Kidney (tissue), 14 donors: ENCODE measurements around the gene RUBCNL. TPM values are rescaled to one million over a fixed set of nuclear protein-coding genes. Genes with fewer than 3 reads are reported as not detected.

Source experiments
- DNase-seq, 5 donors: peaks; one replicate each; pipeline ENCODE4 v3.0.0-alpha.2; 2013 to 2020
- FAIRE-seq: peaks from 2 replicates; lab custom pipeline; 2012; peaks lifted over from hg19 to GRCh38; lab: Jason Lieb, UNC
- H3K27ac ChIP-seq, 2 donors: one replicate each; pipeline ENCODE4 v1.7.0; 2013; ENCODE audit warnings: low read depth in 2 of 2, low read length in 2 of 2, inconsistent platforms in 1 of 2
- H3K27me3 ChIP-seq: one replicate; pipeline ENCODE4 v1.7.1; 2013; ENCODE audit warnings: low read length, inconsistent platforms; ENCODE audit not compliant: control insufficient read depth, insufficient read depth
- H3K36me3 ChIP-seq, 3 donors: one replicate each; pipeline versions ENCODE4 v1.7.0 to v1.7.1; 2013; ENCODE audit warnings: low read length in 3 of 3, control low read depth in 1 of 3, inconsistent platforms in 1 of 3; ENCODE audit not compliant: insufficient read depth in 3 of 3, control insufficient read depth in 2 of 3
- H3K4me1 ChIP-seq, 3 donors: one replicate each; pipeline versions ENCODE4 v1.7.0 to v1.7.1; 2013; ENCODE audit warnings: low read length in 3 of 3, inconsistent platforms in 1 of 3, low read depth in 1 of 3; ENCODE audit not compliant: control insufficient read depth in 2 of 3, insufficient read depth in 2 of 3
- H3K4me3 ChIP-seq, 3 donors: one replicate each; pipeline versions ENCODE4 v1.7.0 to v1.8.1; 2013; ENCODE audit warnings: low read length in 3 of 3, control low read depth in 1 of 3, inconsistent platforms in 1 of 3
- H3K9ac ChIP-seq, 3 donors: one replicate each; pipeline versions ENCODE4 v1.7.0 to v1.7.1; 2013; ENCODE audit warnings: low read length in 3 of 3, control low read depth in 1 of 3, inconsistent platforms in 1 of 3
- H3K9me3 ChIP-seq, 3 donors: one replicate each; pipeline versions ENCODE4 v1.7.0 to v1.7.1; 2013; ENCODE audit warnings: low read length in 3 of 3, control low read depth in 1 of 3, inconsistent platforms in 1 of 3; ENCODE audit not compliant: control insufficient read depth in 2 of 3, insufficient read depth in 1 of 3
- intact Hi-C: fragments of 100-400 bp; cut with DNase I; formaldehyde crosslinking; loops from one replicate; pipeline ENCODE4 v1.11.1; 2022
- polyA plus RNA-seq: library from polyadenylated mRNA; stranded (reverse); fragments of 350-450 nt; fragmentation: Illumina TruSeq; extraction: RNeasy Lipid Tissue Mini Kit (QIAGEN cat#74804); gene quantifications from one replicate; pipeline ENCODE4 v1.2.3, GENCODE V29; 2014; ENCODE audit warnings: low read depth, low replicate concordance; ENCODE audit not compliant: insufficient read depth
- total RNA-seq: library from RNA; stranded (reverse); fragmentation: NEBNext Ultra II Directional; extraction: Animal tissue kit (Norgen Biotek cat#: 25700); gene quantifications from one replicate; pipeline ENCODE4 v1.2.1, GENCODE V29; 2021
- TF ChIP-seq, protein P1 (sequence below): IDR thresholded peaks from 3 replicates; pipeline ENCODE4 v1.5.1; 2012; ENCODE audit warnings: mild to moderate bottlenecking, moderate library complexity, borderline replicate concordance; ENCODE audit not compliant: insufficient read depth; ENCODE audit errors: extremely low read depth
- donor health status: control.
- donor health status: control.
- donor health status: control.
- donor health status: control.
- donor health status: control.
- donor health status: DM: yes; HTN: yes; CAD: no.
- donor health status: Normal renal cell carcinoma (clear cell type).

RUBCNL gene
- total and polyA plus RNA-seq, 2 donors from 2014 or later, result 0.54 to 4.6 TPM

DNA sequence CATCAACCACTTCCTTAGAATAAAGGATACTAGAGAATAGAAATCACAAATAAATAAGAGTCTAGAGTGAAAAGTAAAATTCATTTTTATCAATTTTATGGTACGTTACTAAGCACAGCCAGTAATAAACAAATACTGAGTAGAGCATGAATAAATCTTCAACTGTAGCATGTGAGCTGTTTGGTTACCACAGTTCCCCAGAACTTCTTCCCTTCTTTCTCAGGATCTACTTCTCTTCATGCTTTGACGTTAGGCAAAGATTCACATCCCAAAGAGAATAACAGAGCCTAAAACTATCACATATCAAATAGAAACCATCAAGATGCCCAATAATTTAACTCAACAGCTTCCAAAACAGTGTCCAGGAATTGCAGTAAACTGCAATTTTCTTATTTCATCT, 7.4 kb downstream of the RUBCNL start:
- H3K9me3 ChIP-seq, result no peaks in the 10 kb centered on the region
- H3K9ac ChIP-seq, result no peak overlapping the region
- no peak for FAIRE-seq
- no peak overlapping the region for H3K4me3 ChIP-seq
- intact Hi-C loops, result no loop called here
- H3K27me3 ChIP-seq, result no peaks in the 10 kb centered on the region
- H3K27ac ChIP-seq, result no peak overlapping the region
- H3K36me3 ChIP-seq, result no peaks in the 10 kb centered on the region
- H3K4me1 ChIP-seq, result no peaks in the 10 kb centered on the region
- TF ChIP-seq, protein P1, sequence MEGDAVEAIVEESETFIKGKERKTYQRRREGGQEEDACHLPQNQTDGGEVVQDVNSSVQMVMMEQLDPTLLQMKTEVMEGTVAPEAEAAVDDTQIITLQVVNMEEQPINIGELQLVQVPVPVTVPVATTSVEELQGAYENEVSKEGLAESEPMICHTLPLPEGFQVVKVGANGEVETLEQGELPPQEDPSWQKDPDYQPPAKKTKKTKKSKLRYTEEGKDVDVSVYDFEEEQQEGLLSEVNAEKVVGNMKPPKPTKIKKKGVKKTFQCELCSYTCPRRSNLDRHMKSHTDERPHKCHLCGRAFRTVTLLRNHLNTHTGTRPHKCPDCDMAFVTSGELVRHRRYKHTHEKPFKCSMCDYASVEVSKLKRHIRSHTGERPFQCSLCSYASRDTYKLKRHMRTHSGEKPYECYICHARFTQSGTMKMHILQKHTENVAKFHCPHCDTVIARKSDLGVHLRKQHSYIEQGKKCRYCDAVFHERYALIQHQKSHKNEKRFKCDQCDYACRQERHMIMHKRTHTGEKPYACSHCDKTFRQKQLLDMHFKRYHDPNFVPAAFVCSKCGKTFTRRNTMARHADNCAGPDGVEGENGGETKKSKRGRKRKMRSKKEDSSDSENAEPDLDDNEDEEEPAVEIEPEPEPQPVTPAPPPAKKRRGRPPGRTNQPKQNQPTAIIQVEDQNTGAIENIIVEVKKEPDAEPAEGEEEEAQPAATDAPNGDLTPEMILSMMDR, result no peak
- no peak for DNase-seq

DNA sequence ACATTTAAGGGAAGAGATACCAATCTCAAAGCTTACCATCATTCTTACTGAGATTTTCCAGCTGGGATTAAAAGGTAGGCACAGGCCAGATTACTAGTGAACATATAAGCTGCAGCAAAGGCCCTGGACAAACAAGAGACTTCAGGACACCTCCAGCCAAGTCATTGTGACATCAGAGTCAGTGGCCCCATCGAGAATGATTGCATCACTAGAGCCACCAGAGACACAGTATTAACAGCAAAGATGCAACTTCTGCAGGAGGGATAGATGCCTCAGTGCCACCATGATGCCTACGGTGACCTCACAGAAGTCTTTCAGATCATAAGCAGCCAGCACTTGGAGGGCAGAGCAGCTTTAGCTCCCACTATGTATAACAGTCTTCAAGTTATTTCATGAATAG, 8.6 kb downstream of the RUBCNL start:
- Histone ChIP-seq H3K4me1 (no peaks in the 10 kb centered on the region), H3K9ac (no peak overlapping the region), H3K4me3 (no peak overlapping the region), H3K27me3 (no peaks in the 10 kb centered on the region), H3K36me3 (no peaks in the 10 kb centered on the region), H3K27ac (no peak overlapping the region), H3K9me3 (no peaks in the 10 kb centered on the region)
- TF ChIP-seq, protein P1, result no peak
- DNase-seq (no peak), FAIRE-seq (no peak)
- intact Hi-C loops, result no loop called here

DNA sequence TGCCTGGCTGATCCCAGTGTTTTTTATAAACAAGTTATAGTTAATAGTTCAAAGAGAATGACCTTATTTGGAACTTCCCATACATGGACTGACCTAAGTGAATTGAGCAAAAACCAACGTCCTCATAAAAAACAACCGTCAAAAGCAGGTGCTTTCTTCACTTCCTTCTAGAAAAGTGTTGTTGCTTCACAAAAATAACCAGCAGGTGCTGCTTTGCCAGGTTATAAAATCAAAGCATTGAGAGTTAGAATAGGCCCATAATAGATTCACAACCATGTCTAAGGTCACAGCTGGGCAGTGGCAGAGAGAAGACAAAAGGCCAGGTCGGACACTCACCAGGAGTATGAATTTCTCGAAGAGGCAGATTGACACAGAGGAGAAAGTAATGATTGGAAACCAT, 9.5 kb downstream of the RUBCNL start:
- FAIRE-seq (no peak), DNase-seq (no peak)
- no peak overlapping the region for H3K27ac ChIP-seq
- H3K36me3 ChIP-seq, result no peaks in the 10 kb centered on the region
- intact Hi-C loops, result no loop called here
- no peaks in the 10 kb centered on the region for H3K9me3 ChIP-seq
- H3K4me3 ChIP-seq, result no peak overlapping the region
- H3K4me1 ChIP-seq, result no peaks in the 10 kb centered on the region
- TF ChIP-seq, protein P1, result no peak
- H3K27me3 ChIP-seq, result no peaks in the 10 kb centered on the region
- H3K9ac ChIP-seq, result no peak overlapping the region

DNA sequence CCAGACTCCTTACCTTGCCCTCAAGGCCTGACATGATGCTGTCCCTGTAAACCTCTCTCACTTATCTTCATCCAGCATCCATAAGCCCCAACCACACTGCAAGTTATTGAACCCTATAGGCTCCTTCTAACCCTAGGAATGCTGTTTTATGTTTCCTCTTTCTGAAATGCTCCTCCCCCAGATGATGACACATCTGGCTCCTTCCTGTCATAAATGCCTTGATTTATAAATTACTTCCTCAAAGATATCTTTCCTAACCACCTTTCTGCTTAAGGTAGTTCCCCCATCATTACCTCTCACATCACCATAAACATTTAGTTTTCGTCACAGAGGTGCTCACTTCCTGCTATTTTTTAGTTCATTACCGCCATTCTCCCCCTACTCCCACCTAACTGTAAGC, 12.3 kb downstream of the RUBCNL start:
- Histone ChIP-seq H3K27ac (no peak overlapping the region), H3K9ac (no peak overlapping the region), H3K27me3 (no peaks in the 10 kb centered on the region), H3K4me3 (no peak overlapping the region), H3K36me3 (no peaks in the 10 kb centered on the region), H3K4me1 (peaks cover 0 to under 1% (median 0%) of the 10 kb centered on the region in 3 donors), H3K9me3 (no peaks in the 10 kb centered on the region)
- FAIRE-seq (no peak), DNase-seq (no peak)
- intact Hi-C loops, result no loop called here
- TF ChIP-seq, protein P1, result no peak
